Effector CD4-positive, alpha-beta T cell (primary cell): Measurements from ENCODE around the gene SLCO4C1. TPM values are rescaled to one million over a fixed set of nuclear protein-coding genes. Genes with fewer than 3 reads are reported as not detected.
"Not testable (repeated sequence)": the region's sequence is repeated elsewhere in the genome, so short reads cannot be mapped to it uniquely, and the experiment has no call there.

Experiments used
- DNase-seq: peaks from one replicate; pipeline ENCODE4 v3.0.0-alpha.2; 2020
- total RNA-seq: gene quantifications from one replicate; lab custom pipeline; 2026; lab: John Stamatoyannopoulos, UW

Gene SLCO4C1, protein sequence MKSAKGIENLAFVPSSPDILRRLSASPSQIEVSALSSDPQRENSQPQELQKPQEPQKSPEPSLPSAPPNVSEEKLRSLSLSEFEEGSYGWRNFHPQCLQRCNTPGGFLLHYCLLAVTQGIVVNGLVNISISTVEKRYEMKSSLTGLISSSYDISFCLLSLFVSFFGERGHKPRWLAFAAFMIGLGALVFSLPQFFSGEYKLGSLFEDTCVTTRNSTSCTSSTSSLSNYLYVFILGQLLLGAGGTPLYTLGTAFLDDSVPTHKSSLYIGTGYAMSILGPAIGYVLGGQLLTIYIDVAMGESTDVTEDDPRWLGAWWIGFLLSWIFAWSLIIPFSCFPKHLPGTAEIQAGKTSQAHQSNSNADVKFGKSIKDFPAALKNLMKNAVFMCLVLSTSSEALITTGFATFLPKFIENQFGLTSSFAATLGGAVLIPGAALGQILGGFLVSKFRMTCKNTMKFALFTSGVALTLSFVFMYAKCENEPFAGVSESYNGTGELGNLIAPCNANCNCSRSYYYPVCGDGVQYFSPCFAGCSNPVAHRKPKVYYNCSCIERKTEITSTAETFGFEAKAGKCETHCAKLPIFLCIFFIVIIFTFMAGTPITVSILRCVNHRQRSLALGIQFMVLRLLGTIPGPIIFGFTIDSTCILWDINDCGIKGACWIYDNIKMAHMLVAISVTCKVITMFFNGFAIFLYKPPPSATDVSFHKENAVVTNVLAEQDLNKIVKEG
- not detected for total RNA-seq

DNA sequence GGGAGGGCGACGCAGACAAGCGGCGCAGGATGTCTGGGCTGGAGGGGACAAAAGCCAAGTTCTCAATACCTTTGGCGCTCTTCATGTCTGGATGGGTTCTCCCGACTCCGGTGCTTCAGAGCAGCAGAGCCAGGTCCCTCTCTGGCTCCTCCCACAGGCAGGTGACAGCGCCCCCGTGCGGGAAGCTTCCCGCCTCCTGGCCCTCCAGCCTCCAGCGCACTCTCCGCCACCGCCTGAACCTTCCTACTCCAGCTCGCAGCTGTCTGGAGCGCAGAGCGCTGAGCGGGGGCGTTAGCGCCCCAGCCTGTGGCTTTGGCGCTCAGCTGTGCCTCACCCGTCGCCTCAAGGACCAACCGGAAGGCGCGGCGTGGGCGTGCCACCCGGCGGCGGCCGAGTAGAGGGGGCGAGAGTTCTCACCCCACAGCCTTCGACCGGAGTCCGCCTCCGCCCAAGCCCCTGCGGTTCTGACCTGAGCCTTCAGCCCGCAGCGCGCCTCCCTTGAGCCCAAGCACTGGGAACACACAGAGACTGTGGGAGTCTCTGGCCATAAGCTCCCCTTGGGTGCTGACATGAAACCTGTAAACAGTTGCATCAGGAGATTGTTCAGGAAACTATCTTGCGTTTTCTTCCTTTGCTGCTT, at the start of gene SLCO4C1:
Gene SLCO4C1, minus strand, starts transcription at position 107 of the 640 bp plus-strand sequence. Its CDS starts 22 bp downstream, at position 85.
- peak; percentile 57 for DNase-seq

DNA sequence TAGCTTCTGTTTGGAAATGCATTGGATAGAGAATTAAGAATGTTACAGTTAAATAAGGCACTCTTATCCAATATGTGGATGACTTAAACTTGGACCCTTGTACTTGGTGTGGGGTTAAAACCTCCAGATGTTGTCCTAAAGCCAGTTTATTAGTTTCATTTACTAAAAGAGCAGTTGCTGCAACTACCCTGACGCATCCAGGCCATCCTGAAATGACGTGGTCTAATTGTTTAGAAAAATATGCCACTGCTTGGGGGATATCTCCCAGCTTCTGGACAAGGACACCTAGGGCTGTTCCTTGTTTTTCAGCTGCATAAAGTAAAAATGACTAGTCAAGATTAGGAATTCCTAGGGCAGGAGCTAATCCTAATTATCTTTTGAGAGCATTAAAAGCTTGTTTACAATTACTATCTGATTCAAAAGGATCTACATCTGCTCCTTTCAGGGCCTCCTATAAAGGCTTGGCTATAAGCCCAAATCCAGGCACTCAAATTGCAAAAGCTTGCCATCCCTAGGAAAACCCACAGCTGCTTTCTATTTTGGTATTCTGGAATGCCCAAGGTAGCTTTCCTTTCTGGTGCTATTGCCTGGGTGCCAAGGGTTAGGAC, 45.7 kb upstream of the SLCO4C1 start:
- DNase-seq: no peak

DNA sequence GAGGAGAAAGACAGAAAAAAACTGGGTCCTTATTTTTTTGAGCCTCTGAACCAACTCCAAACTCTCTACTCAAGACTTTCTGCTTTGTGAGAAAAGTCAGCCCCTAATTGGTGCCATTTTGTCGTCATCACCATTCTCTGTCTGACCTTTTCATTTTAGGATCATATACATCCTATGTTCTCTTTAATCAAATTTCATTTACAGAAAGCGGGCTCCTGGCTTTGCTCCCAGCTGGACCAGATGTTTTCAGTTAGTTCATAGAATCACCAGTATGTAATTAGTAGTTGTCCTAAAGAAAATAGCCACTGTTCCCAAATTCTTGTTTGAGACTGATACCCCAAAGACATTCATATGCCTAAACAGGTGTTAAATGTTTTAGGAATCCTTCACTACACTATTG, 28.6 kb upstream of the SLCO4C1 start:
- no peak for DNase-seq

DNA sequence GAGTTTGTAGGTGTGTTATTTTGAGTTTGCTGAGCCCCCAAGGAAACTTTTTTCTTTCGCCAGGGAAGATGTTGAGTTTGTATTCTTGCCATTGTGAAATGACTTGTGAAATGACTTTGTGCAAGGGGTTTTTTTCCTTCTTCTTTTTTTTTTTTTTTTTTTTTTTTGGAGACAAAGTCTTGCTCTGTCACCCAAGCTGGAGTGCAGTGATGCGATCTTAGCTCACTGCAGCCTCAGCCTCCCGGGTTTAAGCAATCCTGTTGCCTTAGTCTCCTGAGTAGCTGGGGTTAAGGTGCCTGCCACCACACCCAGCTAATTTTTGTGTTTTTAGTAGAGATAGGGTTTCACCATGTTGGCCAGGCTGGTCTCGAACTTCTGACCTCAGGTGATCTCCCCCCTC, 22.7 kb upstream of the SLCO4C1 start:
- not testable (repeated sequence) for DNase-seq

DNA sequence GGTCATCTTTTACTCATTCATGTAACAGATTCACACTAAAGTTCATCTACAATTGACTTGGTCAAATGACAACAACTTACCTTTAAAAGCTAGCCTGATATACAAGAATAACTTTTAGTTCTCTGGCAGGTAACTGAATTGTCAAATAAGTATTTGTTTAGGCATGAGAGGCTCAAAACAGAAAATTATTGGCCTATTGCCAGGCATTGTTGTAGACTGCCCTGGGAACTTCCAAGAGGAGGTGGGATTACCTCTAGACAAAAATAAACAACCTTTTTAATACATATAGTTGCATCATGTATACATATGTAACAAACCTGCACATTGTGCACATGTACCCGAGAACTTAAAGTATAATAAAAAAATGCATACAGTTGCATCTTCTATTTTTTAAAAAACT, 18.2 kb upstream of the SLCO4C1 start:
- no peak for DNase-seq

GRCh38 chr5:102313912-102314311, 17.8 kb upstream of the SLCO4C1 start:
- no peak for DNase-seq

DNA sequence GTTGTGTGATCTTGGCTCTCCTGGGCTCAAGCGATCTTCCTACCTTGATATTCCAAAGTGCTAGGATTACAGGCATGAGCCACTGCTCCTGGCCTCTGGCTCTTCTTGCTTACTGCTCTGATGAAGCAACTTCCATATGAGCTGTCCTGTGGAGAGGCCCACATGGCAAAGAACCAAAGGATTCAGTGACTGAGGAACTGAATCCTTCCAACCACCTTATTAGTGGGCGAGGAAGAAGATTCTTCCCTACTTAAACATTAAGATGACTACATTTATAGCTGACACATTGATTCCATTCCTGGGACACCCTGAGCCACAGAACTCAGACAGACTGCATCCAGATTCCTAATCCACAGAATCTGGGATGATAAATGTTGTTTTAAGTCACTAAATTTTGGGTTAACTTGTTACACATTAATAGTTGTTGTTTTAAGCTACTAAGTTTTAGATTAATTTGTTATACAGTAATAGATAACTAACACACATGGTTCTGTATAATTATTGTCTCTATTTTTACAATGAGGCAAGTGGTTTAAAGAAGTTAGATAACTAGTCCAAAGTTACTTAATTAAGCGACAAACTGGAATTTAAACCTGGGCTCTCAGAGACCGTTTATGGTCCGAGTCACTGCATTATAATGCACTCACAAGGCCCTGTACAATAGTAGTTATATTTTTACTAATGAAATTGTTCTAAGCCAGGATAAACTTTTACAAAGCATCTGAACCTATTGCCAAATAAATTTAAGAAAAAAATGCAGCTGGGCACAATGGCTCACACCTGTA, 16.7 kb upstream of the SLCO4C1 start:
- no peak for DNase-seq

GRCh38 chr5:102309586-102309985, 13.5 kb upstream of the SLCO4C1 start:
- DNase-seq: no peak

GRCh38 chr5:102307232-102307631, 11.1 kb upstream of the SLCO4C1 start:
- DNase-seq: no peak

DNA sequence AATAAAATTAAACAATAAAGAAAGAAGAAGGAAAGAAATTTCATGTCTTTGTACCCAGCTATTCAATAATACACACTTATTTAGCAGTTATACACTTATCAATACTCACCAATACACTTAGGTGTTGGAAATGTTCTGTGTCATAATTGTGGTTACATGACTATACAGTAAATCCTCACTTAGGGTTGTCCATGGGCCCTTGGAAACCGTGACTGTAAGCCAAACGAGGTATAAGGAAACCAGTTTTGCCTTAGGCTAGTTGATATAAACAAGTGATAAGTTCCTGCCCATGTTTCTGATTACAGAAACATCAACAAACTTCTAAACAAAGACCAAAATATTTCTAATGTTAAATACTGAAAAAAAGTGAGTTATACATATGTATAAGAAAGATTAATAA, 10.0 kb upstream of the SLCO4C1 start:
- no peak for DNase-seq

- no peak for DNase-seq
These were observed 428 bp downstream of the SLCO4C1 start for GRCh38 chr5:102295534-102296177.

- no peak for DNase-seq
These were observed 1.1 kb downstream of the SLCO4C1 start for GRCh38 chr5:102294886-102295395.

- DNase-seq: no peak
These were observed 6.1 kb downstream of the SLCO4C1 start for GRCh38 chr5:102290004-102290403.

- no peak for DNase-seq
These were observed 6.7 kb downstream of the SLCO4C1 start for GRCh38 chr5:102289251-102289899.

GRCh38 chr5:102288630-102289029, 7.5 kb downstream of the SLCO4C1 start:
- DNase-seq: no peak

DNA sequence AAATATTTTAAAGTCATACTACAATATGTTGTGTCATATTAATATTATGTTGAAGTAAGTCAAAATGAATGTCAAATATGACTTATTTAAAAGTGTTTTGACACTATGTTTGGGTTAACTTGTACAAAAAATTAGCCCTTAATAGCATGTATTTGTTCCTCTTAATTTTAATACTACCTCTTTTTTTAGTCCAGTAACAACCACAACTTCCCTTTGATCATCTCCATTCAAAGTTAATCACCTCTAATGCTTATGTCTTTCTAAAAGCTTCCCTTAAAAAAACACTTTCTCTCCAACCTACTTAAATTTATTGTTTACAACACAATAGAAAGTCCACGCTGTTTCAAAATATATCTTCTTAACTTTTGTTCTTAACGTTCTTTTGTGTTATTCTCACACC, 9.6 kb downstream of the SLCO4C1 start:
- DNase-seq: no peak

DNA sequence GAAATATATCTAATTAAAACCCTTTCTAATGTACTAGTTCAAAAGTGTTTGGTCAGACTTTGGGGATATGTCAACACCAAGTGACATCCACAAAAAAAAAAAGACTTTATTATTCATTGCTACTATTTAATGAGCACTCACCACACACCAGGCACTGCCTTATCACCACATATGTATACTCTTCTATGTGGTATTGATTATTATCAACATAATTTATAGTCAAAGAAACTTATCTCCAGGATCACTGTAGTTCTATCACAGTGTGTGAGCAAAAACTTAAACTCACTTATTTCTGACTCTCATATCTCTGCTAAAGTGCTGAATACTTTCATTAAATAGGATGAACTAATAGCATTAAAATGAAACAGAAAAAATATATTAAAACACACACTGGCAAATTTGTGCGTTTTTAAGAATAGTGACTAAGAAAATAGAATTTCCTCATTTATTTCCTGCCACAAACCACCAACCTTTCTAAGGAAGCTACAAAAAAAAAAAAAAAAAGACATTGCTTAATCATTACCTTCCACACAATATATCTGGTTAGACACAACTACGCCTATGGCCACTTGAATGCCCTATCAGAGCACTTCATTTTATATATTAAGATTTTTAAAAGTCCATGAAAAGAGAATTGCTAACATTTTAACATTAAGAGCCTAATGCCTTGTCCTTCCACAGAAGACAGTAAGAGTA, 12.8 kb downstream of the SLCO4C1 start:
- no peak for DNase-seq

- DNase-seq: no peak
These were observed 16.4 kb downstream of the SLCO4C1 start for GRCh38 chr5:102279711-102280110.

GRCh38 chr5:102278231-102278630, 17.9 kb downstream of the SLCO4C1 start:
- DNase-seq: no peak

DNA sequence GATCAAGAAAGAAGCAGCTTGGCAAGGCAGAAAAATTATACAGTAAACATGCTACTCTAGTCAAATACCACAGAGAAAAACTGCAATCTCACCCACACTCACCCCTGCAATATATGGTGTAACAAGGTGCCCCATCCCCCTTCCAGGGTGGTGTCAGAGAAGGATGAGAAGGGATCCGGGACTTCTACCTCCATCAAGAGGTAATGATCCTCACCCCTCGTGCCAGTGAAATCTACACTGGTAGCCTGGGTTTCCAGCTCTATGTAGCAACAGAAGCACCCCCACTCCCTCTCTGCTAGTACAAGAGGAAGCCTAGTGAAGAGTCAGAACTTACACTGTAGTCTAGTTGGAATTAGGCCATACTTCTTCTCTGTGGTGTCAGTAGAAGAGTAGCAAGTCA, 18.9 kb downstream of the SLCO4C1 start:
- no peak for DNase-seq
